Mammary epithelial cell (primary cell): Measurements from ENCODE around the gene STK17B.

Experiments used
- EZH2 ChIP-seq: IDR thresholded peaks from 2 replicates; pipeline ENCODE4 v1.6.1; 2012; ENCODE audit warnings: low read length, inconsistent platforms, borderline replicate concordance
- TF ChIP-seq, protein P1 (sequence below), 2 donors: IDR thresholded peaks in 1 of 2; conservative IDR thresholded peaks in 1 of 2; 2 replicates each; pipeline ENCODE4 v1.5.1; 2011 to 2012; ENCODE audit warnings: inconsistent platforms in 2 of 2, low read length in 2 of 2, mild to moderate bottlenecking in 2 of 2, control low read depth in 1 of 2, low read depth in 1 of 2; ENCODE audit not compliant: insufficient read depth in 1 of 2; ENCODE audit errors: extremely low read depth in 1 of 2

DNA sequence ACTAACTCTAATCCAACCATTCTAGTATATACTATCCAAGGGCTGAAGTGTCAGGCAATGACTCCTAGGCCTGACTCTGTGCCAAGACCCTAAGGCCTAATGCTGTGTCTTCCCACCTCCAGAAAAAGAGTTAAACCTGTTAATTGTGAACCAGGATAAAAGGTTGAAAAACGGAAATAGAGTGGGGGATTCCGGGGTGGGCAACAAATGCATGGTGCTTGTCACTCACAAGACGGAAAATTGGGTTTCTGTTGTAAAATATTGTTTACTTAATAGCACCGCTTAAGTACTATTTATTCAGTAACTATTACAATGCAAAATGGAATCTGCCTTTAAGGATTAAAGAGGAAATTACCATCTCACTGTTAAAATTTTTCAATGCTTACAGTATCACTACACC, 3.2 kb downstream of the STK17B start:
- TF ChIP-seq, protein P1, sequence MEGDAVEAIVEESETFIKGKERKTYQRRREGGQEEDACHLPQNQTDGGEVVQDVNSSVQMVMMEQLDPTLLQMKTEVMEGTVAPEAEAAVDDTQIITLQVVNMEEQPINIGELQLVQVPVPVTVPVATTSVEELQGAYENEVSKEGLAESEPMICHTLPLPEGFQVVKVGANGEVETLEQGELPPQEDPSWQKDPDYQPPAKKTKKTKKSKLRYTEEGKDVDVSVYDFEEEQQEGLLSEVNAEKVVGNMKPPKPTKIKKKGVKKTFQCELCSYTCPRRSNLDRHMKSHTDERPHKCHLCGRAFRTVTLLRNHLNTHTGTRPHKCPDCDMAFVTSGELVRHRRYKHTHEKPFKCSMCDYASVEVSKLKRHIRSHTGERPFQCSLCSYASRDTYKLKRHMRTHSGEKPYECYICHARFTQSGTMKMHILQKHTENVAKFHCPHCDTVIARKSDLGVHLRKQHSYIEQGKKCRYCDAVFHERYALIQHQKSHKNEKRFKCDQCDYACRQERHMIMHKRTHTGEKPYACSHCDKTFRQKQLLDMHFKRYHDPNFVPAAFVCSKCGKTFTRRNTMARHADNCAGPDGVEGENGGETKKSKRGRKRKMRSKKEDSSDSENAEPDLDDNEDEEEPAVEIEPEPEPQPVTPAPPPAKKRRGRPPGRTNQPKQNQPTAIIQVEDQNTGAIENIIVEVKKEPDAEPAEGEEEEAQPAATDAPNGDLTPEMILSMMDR (conservative IDR thresholded peaks at IDR 0.05 in 1 of 2, IDR thresholded peaks at IDR 0.05 in 1 of 2; ENCODE audit: extremely low read depth in 1 of 2, insufficient read depth in 1 of 2, low read depth in 1 of 2, low read length in 2 of 2) = no peak
- TF ChIP-seq EZH2 = no peak
